ENCODE data around the gene DYRK3. TPM values are rescaled to one million over a fixed set of nuclear protein-coding genes. Genes with fewer than 3 reads are reported as not detected.
A peak's percentile ranks its signal among the peaks of the same experiment; 100 is the strongest.

Gene DYRK3
- total and polyA plus RNA-seq, 3 experiments from 2014 or later, result 11.0 to 11.7 TPM; not detected in 1

DNA sequence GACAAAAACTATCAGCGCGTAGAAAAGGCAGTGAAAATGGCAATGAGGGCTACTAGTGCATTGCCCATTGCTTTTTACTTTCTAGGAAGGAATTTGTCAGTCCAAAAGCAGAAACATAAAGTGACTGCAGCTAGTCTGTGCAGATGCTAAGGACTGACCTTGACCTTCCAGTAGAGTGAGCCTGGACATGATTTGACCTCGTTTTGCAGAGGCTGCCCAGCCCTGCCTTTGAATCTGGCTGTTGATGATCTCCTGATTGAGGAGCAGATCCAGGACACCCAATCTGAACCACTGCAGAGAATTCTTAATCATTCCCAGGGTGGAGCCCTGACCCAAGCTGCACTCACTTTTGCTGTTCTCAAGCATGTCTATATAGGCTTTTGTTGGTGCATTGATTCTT, 21.6 kb downstream of the DYRK3 start:
- H3K4me3 Mint-ChIP-seq, result no peak overlapping the region
- POLR2A ChIA-PET, result no interaction called here
- peaks cover 18 to 32% of the 10 kb centered on the region in 2 donors for H3K27me3 Mint-ChIP-seq

GRCh38 chr1:206657751-206658150, 22.4 kb downstream of the DYRK3 start:
- H3K27me3 Mint-ChIP-seq, result peaks cover 21 to 36% of the 10 kb centered on the region in 2 donors
- H3K27ac ChIP-seq (ENCODE audit: low read depth, low read length), result no peak overlapping the region
- H3K4me3 ChIP-seq (ENCODE audit: low read length), result no peak overlapping the region
- POLR2A ChIA-PET, result interaction anchor here (0.6 kb wide), 1 partner anchor 255 kb away, joined by 3 read pairs; no protein-coding TSS in a partner anchor
- no peak for DNase-seq
- H3K9me3 ChIP-seq (ENCODE audit: low read length), result no peaks in the 10 kb centered on the region
- H3K4me3 Mint-ChIP-seq, result no peak overlapping the region
- H3K27me3 ChIP-seq (ENCODE audit: insufficient read depth, low read length, poor library complexity, severe bottlenecking), result peaks cover 7% of the 10 kb centered on the region
- CTCF ChIA-PET, result interaction anchor here (0.8 to 3.3 kb wide), 7 partner anchors 8 to 255 kb away, joined by 3 to 17 read pairs (median 6); partner anchors contain the start of gene DYRK3
- peaks cover 4% of the 10 kb centered on the region for H3K4me1 ChIP-seq (ENCODE audit: insufficient read depth, low read length)
- H3K4me1 Mint-ChIP-seq, result peaks cover 3 to 10% (median 6%) of the 10 kb centered on the region in 3 donors
- H3K27ac Mint-ChIP-seq, result no peak overlapping the region
- no peaks in the 10 kb centered on the region for H3K36me3 Mint-ChIP-seq
- H3K9me3 Mint-ChIP-seq, result no peaks in the 10 kb centered on the region
- no peaks in the 10 kb centered on the region for H3K36me3 ChIP-seq (ENCODE audit: insufficient read depth, low read length)

More for the DNA sequence above, 21.6 kb downstream of the DYRK3 start:
- Histone ChIP-seq H3K27ac (ENCODE audit: low read depth, low read length) (no peak overlapping the region), H3K27me3 (ENCODE audit: insufficient read depth, low read length, poor library complexity, severe bottlenecking) (peaks cover 7% of the 10 kb centered on the region), H3K4me3 (ENCODE audit: low read length) (no peak overlapping the region), H3K9me3 (ENCODE audit: low read length) (no peaks in the 10 kb centered on the region), H3K4me1 (ENCODE audit: insufficient read depth, low read length) (peaks cover 4% of the 10 kb centered on the region), H3K36me3 (ENCODE audit: insufficient read depth, low read length) (no peaks in the 10 kb centered on the region)
- no peak for DNase-seq
- Mint-ChIP-seq H3K9me3 (no peaks in the 10 kb centered on the region), H3K36me3 (no peaks in the 10 kb centered on the region), H3K27ac (no peak overlapping the region), H3K4me1 (peaks cover 3 to 10% (median 6%) of the 10 kb centered on the region in 3 donors)
- CTCF ChIA-PET, result interaction anchor here (1.3 to 3.3 kb wide), 3 partner anchors 10 to 73 kb away, joined by 3 to 17 read pairs (median 5); partner anchors contain the start of gene DYRK3

- ChIA-PET CTCF (interaction anchor here (0.8 to 3.3 kb wide), 9 partner anchors 9 to 254 kb away, joined by 3 to 17 read pairs (median 5); partner anchors contain the start of gene DYRK3), POLR2A (interaction anchor here (0.6 to 0.8 kb wide), 2 partner anchors 156 to 255 kb away, joined by 3 read pairs; no protein-coding TSS in a partner anchor)
- no peaks in the 10 kb centered on the region for H3K9me3 ChIP-seq (ENCODE audit: low read length)
- no peak overlapping the region for H3K4me3 Mint-ChIP-seq
- H3K4me1 ChIP-seq (ENCODE audit: insufficient read depth, low read length), result peaks cover 4% of the 10 kb centered on the region
- peaks cover 23 to 41% of the 10 kb centered on the region in 2 donors for H3K27me3 Mint-ChIP-seq
- no peaks in the 10 kb centered on the region for H3K36me3 ChIP-seq (ENCODE audit: insufficient read depth, low read length)
- no peak overlapping the region for H3K4me3 ChIP-seq (ENCODE audit: low read length)
- no peaks in the 10 kb centered on the region for H3K36me3 Mint-ChIP-seq
- no peak overlapping the region for H3K27ac ChIP-seq (ENCODE audit: low read depth, low read length)
- H3K9me3 Mint-ChIP-seq, result no peaks in the 10 kb centered on the region
- DNase-seq, result peak; percentile 28 to 59 (median 45)
- peaks cover 3 to 11% (median 6%) of the 10 kb centered on the region in 3 donors for H3K4me1 Mint-ChIP-seq
- peak overlapping the region in 2 of 8 donors; percentile 43 to 63 for H3K27ac Mint-ChIP-seq
- peaks cover 7% of the 10 kb centered on the region for H3K27me3 ChIP-seq (ENCODE audit: insufficient read depth, low read length, poor library complexity, severe bottlenecking)
Observed at GRCh38 chr1:206658264-206658980, 23.1 kb downstream of the DYRK3 start.

DNA sequence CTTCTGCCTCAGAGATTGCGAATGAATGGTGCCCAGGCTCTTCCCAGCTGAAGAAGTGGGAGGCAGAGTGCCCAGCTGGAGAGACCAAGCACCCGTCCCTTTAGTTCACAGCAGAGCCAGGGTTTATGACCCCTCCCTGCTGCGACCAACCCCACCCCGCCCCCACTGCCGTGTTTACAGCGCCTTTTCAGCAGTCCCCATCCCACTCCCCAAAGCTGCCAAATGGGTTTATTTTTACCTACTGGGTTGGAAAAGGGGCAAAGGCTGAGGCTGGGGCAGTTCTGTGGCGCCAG, 23.6 kb downstream of the DYRK3 start:
- H3K27ac ChIP-seq (ENCODE audit: low read depth, low read length), result no peak overlapping the region
- H3K27ac Mint-ChIP-seq, result no peak overlapping the region
- no peaks in the 10 kb centered on the region for H3K36me3 ChIP-seq (ENCODE audit: insufficient read depth, low read length)
- H3K4me3 Mint-ChIP-seq, result no peak overlapping the region
- DNase-seq, result no peak
- H3K9me3 Mint-ChIP-seq, result no peaks in the 10 kb centered on the region
- CTCF ChIA-PET, result interaction anchor here (1.1 to 2.8 kb wide), 7 partner anchors 10 to 254 kb away, joined by 3 to 13 read pairs (median 5); no protein-coding TSS in a partner anchor
- H3K36me3 Mint-ChIP-seq, result no peaks in the 10 kb centered on the region
- H3K4me1 ChIP-seq (ENCODE audit: insufficient read depth, low read length), result peaks cover 6% of the 10 kb centered on the region
- H3K9me3 ChIP-seq (ENCODE audit: low read length), result no peaks in the 10 kb centered on the region
- peaks cover 10% of the 10 kb centered on the region for H3K27me3 ChIP-seq (ENCODE audit: insufficient read depth, low read length, poor library complexity, severe bottlenecking)
- H3K4me3 ChIP-seq (ENCODE audit: low read length), result no peak overlapping the region
- H3K27me3 Mint-ChIP-seq, result peaks cover 24 to 45% of the 10 kb centered on the region in 2 donors
- POLR2A ChIA-PET, result interaction anchor here (0.6 to 0.8 kb wide), 2 partner anchors 155 to 179 kb away, joined by 3 read pairs; no protein-coding TSS in a partner anchor
- H3K4me1 Mint-ChIP-seq, result peaks cover 3 to 16% (median 6%) of the 10 kb centered on the region in 3 donors

GRCh38 chr1:206660136-206660535, 24.8 kb downstream of the DYRK3 start:
- Mint-ChIP-seq H3K36me3 (no peaks in the 10 kb centered on the region), H3K9me3 (no peaks in the 10 kb centered on the region), H3K4me1 (peaks cover 5 to 19% (median 9%) of the 10 kb centered on the region in 3 donors), H3K27ac (peak overlapping the region in 2 of 8 donors; percentile 50 to 70), H3K27me3 (peaks cover 26 to 48% of the 10 kb centered on the region in 2 donors), H3K4me3 (no peak overlapping the region)
- POLR2A ChIA-PET, result interaction anchor here (0.6 kb wide), 1 partner anchor 1183 kb away, joined by 3 read pairs; no protein-coding TSS in a partner anchor
- Histone ChIP-seq H3K4me1 (ENCODE audit: insufficient read depth, low read length) (peaks cover 9% of the 10 kb centered on the region), H3K36me3 (ENCODE audit: insufficient read depth, low read length) (no peaks in the 10 kb centered on the region), H3K9me3 (ENCODE audit: low read length) (no peaks in the 10 kb centered on the region), H3K27ac (ENCODE audit: low read depth, low read length) (no peak overlapping the region), H3K27me3 (ENCODE audit: insufficient read depth, low read length, poor library complexity, severe bottlenecking) (peaks cover 12% of the 10 kb centered on the region), H3K4me3 (ENCODE audit: low read length) (no peak overlapping the region)
- no peak for DNase-seq
- CTCF ChIA-PET, result interaction anchor here (0.9 to 2.8 kb wide), 4 partner anchors 11 to 253 kb away, joined by 3 to 13 read pairs (median 5); no protein-coding TSS in a partner anchor

DNA sequence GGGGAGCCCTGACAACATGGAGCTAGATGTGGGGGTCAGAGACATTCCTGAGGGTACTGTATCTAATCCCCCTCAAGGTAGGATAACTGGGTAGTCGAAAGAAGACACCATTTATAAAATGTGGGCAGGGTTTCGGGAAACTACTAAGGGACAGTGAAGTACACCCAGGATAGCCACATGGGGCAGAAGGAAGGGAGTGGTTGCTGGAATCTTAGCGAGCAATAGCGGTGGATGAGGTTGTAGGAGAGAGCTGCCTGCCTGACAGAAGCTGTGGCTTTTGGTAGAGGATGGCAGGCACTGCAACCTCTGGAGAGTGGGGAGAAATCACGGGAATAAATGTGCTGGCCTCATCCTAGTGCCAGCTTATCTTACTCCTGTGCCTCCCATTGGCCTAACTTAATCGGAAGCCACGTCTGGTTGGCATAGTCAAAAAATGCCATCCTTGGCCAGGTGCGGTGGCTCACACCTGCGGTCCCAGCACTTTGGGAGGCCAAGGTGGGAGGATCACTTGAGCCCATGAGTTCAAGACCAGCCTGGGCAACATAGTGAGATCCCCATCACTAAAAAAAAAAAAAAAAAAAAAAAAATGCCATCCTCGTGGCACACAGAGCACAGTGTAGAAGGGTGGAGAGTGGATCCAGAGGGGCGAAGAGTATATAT, 26.0 kb downstream of the DYRK3 start:
- peaks cover 5 to 19% (median 9%) of the 10 kb centered on the region in 3 donors for H3K4me1 Mint-ChIP-seq
- peak overlapping the region in 1 of 8 donors; percentile 48 for H3K27ac Mint-ChIP-seq
- H3K36me3 Mint-ChIP-seq, result no peaks in the 10 kb centered on the region
- H3K27me3 Mint-ChIP-seq, result peaks cover 25 to 48% of the 10 kb centered on the region in 2 donors
- Histone ChIP-seq H3K27ac (ENCODE audit: low read depth, low read length) (no peak overlapping the region), H3K4me1 (ENCODE audit: insufficient read depth, low read length) (peaks cover 9% of the 10 kb centered on the region), H3K9me3 (ENCODE audit: low read length) (no peaks in the 10 kb centered on the region), H3K4me3 (ENCODE audit: low read length) (no peak overlapping the region), H3K36me3 (ENCODE audit: insufficient read depth, low read length) (no peaks in the 10 kb centered on the region), H3K27me3 (ENCODE audit: insufficient read depth, low read length, poor library complexity, severe bottlenecking) (peaks cover 12% of the 10 kb centered on the region)
- no peak overlapping the region for H3K4me3 Mint-ChIP-seq
- no peaks in the 10 kb centered on the region for H3K9me3 Mint-ChIP-seq
- DNase-seq, result no peak
- CTCF ChIA-PET, result interaction anchor here (1.0 to 3.8 kb wide), 4 partner anchors 9 to 171 kb away, joined by 3 to 28 read pairs (median 6); partner anchors contain the start of gene EIF2D
- POLR2A ChIA-PET, result interaction anchor here (0.7 kb wide), 1 partner anchor 74 kb away, joined by 9 read pairs; no protein-coding TSS in a partner anchor

- DNase-seq, result no peak
- Mint-ChIP-seq H3K27ac (peak overlapping the region in 1 of 8 donors; percentile 23), H3K9me3 (no peaks in the 10 kb centered on the region), H3K36me3 (no peaks in the 10 kb centered on the region), H3K4me3 (no peak overlapping the region), H3K27me3 (peaks cover 25 to 44% of the 10 kb centered on the region in 2 donors), H3K4me1 (peaks cover 6 to 19% (median 9%) of the 10 kb centered on the region in 3 donors)
- POLR2A ChIA-PET, result interaction anchor here (0.5 to 0.9 kb wide), 2 partner anchors 22 to 192 kb away, joined by 3 to 5 read pairs; partner anchors contain the start of gene IKBKE
- no peak overlapping the region for H3K4me3 ChIP-seq (ENCODE audit: low read length)
- H3K27ac ChIP-seq (ENCODE audit: low read depth, low read length), result no peak overlapping the region
- no peaks in the 10 kb centered on the region for H3K36me3 ChIP-seq (ENCODE audit: insufficient read depth, low read length)
- CTCF ChIA-PET, result interaction anchor here (0.8 to 7.6 kb wide), 14 partner anchors 10 to 193 kb away, joined by 3 to 108 read pairs (median 7); partner anchors contain the start of genes DYRK3, EIF2D, IKBKE and MAPKAPK2
- H3K9me3 ChIP-seq (ENCODE audit: low read length), result no peaks in the 10 kb centered on the region
- H3K27me3 ChIP-seq (ENCODE audit: insufficient read depth, low read length, poor library complexity, severe bottlenecking), result peaks cover 12% of the 10 kb centered on the region
- peaks cover 9% of the 10 kb centered on the region for H3K4me1 ChIP-seq (ENCODE audit: insufficient read depth, low read length)
Observed at GRCh38 chr1:206662396-206663092, 27.2 kb downstream of the DYRK3 start.

All from CD8-positive, alpha-beta memory T cell (primary cell).